CD4-positive, alpha-beta T cell treated with Interleukin-1 beta for 1 hour (primary cell): ENCODE data around the gene KCNJ1.

Experiments used
- DNase-seq, 2 donors: peaks; one replicate each; pipeline ENCODE4 v3.0.0-alpha.2; 2020 to 2022

Gene KCNJ1

GRCh38 chr11:128867277-128867676, at the start of gene KCNJ1:
TSS of gene KCNJ1 (minus strand) at chr11:128867296. CDS start at chr11:128840243, 27,053 bp downstream.
- no peak for DNase-seq

DNA sequence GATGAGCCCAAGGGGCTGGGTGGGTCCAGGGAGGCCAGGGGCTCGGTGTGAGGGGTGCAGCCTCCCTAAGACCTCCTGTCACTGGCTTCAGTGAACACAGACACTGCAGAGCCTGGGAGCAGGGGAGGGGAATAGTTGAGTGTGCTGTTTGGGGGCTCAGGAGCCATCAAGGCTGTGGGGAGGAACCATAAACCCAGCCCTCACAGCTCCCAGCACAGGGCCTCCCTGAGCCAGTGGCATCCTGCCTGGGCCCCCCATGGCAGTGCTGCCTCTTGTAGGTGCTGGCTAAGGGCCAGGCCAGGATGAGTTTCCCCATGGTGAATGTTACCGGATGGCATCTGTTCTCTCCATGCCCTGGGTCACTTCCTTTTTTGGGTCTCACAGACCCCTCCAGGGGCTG, 49.6 kb upstream of the KCNJ1 start:
- no peak for DNase-seq

DNA sequence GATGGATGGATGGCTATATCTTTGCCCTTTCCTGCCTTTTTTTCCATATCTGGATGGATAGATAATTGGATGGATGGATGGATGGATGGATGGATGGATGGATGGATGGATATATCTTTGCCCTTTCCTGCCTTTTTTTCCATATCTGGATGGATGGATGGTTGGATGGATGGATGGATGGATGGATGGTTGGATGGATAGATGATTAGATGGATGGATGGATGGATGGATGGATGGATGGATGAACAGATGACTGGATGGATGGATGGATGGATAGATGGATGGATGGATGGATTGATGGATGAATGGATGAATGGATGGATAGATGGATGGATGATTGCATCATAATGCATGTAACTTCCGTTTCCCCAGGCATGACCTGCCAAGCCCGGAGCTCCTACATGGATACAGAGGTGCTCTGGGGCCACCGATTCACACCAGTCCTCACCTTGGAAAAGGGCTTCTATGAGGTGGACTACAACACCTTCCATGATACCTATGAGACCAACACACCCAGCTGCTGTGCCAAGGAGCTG, 49.0 kb upstream of the KCNJ1 start:
- DNase-seq: no peak

DNA sequence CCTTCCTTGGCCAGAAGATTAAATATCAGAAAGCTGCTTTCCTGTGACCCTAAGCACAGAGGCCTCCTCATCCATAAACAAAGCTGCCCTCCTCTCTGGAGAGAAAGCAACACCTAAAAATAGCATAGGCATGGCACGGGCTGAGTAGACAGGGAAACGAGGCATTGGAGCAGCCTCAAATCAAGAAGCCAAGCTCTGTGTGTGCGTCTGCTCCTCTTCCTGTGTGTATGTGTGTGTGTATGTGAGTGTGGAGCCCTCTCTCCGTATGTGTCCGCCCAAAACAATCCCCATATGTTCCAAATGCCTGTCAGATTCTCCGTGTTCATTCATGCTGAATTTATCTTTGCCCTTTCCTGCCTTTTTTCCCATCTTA, 48.0 kb upstream of the KCNJ1 start:
- DNase-seq: no peak

DNA sequence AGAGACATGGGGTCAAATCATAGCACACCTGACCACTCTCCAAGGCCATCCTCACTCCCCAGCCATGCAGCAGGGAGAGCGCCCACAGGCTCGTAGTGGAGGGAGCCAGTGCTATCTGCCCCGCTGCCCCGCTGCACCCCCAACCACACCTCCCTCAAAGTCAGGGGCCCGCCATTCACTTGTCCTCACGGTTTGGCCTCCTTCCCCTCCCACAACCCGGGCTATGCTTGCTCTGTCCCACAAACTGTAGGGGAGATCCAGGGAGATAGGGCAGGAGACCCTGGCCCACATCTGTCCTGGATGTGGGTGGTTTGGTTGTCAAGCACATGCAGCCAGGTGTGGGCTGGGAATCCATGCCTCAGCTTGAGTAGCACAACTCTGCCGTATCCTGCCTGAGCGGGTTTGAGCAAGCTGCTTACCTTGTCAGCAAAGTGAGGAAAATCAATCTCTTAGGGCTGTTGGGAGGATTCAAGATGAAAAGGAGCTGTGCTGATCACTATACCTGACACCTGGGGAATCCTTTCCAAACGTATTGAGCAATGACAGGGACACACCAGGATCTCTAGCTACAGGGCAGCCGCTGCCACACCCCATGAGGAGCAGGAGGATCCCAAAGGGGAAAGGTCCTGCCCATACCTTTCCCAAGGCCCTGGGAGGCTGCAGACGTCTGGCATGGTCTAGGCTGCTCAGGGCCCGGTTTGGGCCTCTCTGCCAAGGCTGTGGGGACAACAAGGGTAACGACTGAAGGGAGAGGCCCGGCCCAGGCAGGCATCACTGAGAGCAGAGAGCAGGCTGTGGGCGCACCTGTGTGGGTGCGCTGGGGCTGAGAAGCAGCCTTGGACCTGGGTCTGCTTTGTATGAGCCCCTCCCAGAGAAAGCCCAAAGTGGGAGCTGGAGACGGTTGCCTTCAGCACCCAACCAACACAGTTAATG, 47.4 kb upstream of the KCNJ1 start:
- DNase-seq: no peak

GRCh38 chr11:128913806-128914205, 46.7 kb upstream of the KCNJ1 start:
- DNase-seq: no peak

DNA sequence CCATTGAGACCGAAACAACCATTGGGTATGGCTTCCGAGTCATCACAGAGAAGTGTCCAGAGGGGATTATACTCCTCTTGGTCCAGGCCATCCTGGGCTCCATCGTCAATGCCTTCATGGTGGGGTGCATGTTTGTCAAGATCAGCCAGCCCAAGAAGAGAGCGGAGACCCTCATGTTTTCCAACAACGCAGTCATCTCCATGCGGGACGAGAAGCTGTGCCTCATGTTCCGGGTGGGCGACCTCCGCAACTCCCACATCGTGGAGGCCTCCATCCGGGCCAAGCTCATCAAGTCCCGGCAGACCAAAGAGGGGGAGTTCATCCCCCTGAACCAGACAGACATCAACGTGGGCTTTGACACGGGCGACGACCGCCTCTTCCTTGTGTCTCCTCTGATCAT, 44.6 kb upstream of the KCNJ1 start:
- no peak for DNase-seq

GRCh38 chr11:128911239-128911638, 44.1 kb upstream of the KCNJ1 start:
- DNase-seq: no peak

- no peak for DNase-seq
These were observed 43.5 kb upstream of the KCNJ1 start for GRCh38 chr11:128910576-128910975.

- no peak for DNase-seq
These were observed 42.5 kb upstream of the KCNJ1 start for GRCh38 chr11:128909438-128910125.

- DNase-seq: peak in 1 of 2 donors; percentile 41
These were observed 41.5 kb upstream of the KCNJ1 start for GRCh38 chr11:128908391-128909246.

DNA sequence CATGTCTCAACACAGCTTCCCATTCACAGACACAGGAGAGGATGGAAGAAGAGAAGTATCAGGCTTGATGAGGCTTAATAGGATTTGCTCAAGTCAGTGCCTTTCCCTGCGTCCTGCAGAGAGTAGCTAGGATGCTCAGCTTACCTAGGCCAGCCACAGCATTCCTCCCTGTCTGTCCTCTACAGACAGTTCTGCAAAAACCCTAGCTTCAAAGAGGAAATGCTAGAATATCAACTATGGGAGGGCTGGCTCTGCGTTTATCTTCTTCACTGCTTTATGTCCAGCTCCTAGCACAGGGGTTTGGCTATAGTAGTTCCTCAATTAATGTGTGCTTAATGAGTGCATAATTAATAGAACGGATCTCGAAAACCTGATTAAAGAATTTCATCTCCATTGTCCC, 40.5 kb upstream of the KCNJ1 start:
- no peak for DNase-seq

DNA sequence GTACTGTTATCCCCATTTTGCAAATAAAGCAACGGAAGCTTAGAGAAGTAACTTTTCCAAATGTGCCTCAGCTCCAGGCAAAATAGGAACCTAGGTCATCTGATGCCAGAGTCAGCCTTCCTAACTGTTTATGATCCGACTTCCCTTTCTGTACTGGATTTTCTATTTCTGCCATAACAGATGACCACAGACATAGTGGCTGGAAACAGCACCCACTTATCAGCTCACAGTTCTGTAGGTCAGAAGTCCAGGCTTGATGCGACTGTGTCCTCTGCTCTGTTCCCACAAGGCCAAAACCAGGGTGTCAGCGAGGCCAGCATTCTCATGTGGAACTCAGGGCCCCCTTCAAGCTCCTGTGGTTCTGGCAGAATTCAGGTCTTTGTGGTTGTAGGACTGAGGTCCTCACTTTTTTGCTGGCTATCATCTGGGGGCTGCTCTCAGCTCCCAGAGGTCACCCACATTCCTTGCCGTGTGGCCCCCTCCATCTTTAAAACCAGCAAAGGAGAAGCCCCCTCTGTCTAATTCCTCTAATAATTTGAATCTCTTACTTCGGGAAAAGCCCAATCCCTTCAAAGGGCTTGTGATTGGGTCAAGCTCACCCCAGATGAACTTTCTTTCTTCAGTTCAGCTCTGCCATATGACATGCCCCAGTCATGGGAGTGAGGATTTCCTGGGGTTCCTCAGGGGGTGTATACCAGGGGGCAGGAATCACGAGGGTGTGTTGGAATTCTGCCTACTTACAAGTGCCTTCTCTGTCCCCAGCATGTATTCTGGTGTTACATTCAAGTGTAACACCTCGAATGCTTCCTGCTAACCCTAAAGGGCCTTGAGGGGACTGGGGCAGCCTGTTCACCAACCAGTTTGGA, 39.3 kb upstream of the KCNJ1 start:
- DNase-seq: no peak

- peak; percentile 12 to 43 for DNase-seq
These were observed 38.5 kb upstream of the KCNJ1 start for GRCh38 chr11:128905345-128906184.

- peak in 1 of 2 donors; percentile 26 for DNase-seq
These were observed 37.7 kb upstream of the KCNJ1 start for GRCh38 chr11:128904656-128905344.

- DNase-seq: no peak
These were observed 37.2 kb upstream of the KCNJ1 start for GRCh38 chr11:128904303-128904655.

- DNase-seq: no peak
These were observed 36.4 kb upstream of the KCNJ1 start for GRCh38 chr11:128903248-128904061.

DNA sequence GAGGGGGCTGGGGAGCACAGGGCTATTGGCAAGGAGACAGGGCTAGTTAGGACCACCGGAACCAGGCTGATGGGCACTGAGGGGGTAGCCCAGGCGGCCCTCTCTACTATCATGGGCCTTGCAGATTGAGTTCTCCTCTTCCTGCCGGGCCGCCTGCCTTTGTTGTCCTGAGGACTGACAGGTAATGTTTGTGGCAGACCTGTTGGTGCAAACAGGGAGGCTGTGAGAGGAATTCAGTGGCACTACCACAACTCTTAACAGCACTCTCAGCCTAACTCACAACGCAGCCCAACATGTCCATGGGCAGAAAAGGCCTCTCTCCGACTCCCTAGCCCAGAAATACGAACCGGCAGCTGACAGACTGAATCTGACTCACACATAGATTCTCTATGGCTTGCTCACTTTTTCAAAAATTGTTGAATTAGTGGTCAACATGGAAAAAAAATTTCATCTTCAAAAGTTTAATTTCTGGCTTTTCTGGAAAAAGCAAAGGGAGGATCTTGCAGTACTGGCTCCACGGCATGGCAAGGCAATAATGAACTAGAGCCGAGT, 35.5 kb upstream of the KCNJ1 start:
- no peak for DNase-seq
